Hepatocyte (in vitro differentiated cells): ENCODE measurements around the gene ELMO2. TPM values are rescaled to one million over a fixed set of nuclear protein-coding genes. Genes with fewer than 3 reads are reported as not detected.

Experiments used
- DNase-seq: peaks from one replicate; pipeline ENCODE4 v3.0.0-alpha.2; 2016; ENCODE audit warnings: low spot score
- H2AFZ ChIP-seq: fragments of 200-600 bp; sonication (generic); 2 replicates; pipeline ENCODE4 v1.6.0; 2016; ENCODE audit warnings: antibody characterized with exemption, mild to moderate bottlenecking
- H3K27ac ChIP-seq: fragments of 200-600 bp; sonication (generic); 2 replicates; pipeline ENCODE4 v1.5.1; 2016; ENCODE audit warnings: mild to moderate bottlenecking
- H3K27me3 ChIP-seq: fragments of 200-600 bp; sonication (generic); 2 replicates; pipeline ENCODE4 v1.6.1; 2016
- H3K36me3 ChIP-seq: fragments of 200-600 bp; sonication (generic); replicated peaks from 2 replicates; pipeline ENCODE4 v1.5.1; 2016; ENCODE audit warnings: low read depth; ENCODE audit not compliant: insufficient read depth
- H3K4me1 ChIP-seq: fragments of 200-600 bp; sonication (generic); 2 replicates; pipeline ENCODE4 v1.5.1; 2016; ENCODE audit warnings: mild to moderate bottlenecking, moderate library complexity; ENCODE audit not compliant: insufficient read depth
- H3K4me2 ChIP-seq: fragments of 200-600 bp; sonication (generic); 2 replicates; pipeline ENCODE4 v1.6.0; 2016
- H3K4me3 ChIP-seq: fragments of 200-600 bp; sonication (generic); 2 replicates; pipeline ENCODE4 v1.5.1; 2016; ENCODE audit warnings: mild to moderate bottlenecking
- H3K79me2 ChIP-seq: fragments of 200-600 bp; sonication (generic); 2 replicates; pipeline ENCODE4 v1.6.0; 2017; ENCODE audit warnings: mild to moderate bottlenecking
- H3K9me2 ChIP-seq: fragments of 200-600 bp; sonication (generic); replicated peaks from 2 replicates; pipeline ENCODE4 v1.6.0; 2017; ENCODE audit warnings: mild to moderate bottlenecking; ENCODE audit not compliant: insufficient read depth
- H3K9me3 ChIP-seq: fragments of 200-600 bp; sonication (generic); 2 replicates; pipeline ENCODE4 v1.5.1; 2016; ENCODE audit warnings: low read depth, mild to moderate bottlenecking
- H4K20me1 ChIP-seq: fragments of 200-600 bp; sonication (generic); 2 replicates; pipeline ENCODE4 v1.6.0; 2016; ENCODE audit warnings: mild to moderate bottlenecking; ENCODE audit not compliant: insufficient read depth, poor library complexity, severe bottlenecking
- EZH2 ChIP-seq: fragments of 200-600 bp; sonication (generic); IDR thresholded peaks from 2 replicates; pipeline ENCODE4 v1.6.1; 2016; ENCODE audit warnings: antibody characterized with exemption, mild to moderate bottlenecking, borderline replicate concordance
- EZH2phosphoT487 ChIP-seq: fragments of 200-600 bp; sonication (generic); IDR thresholded peaks from one replicate; pipeline ENCODE4 v1.6.1; 2018; ENCODE audit warnings: antibody characterized with exemption, mild to moderate bottlenecking, low read depth, moderate library complexity; ENCODE audit not compliant: unreplicated experiment, severe bottlenecking
- WGBS: methylation state at CpG from one replicate; pipeline ENCODE4 v1.1.6; 2016; ENCODE audit warnings: low lambda C conversion rate; ENCODE audit errors: missing lambda C conversion rate; 5-methylcytosine and 5-hydroxymethylcytosine counted together
- polyA plus RNA-seq: library from polyadenylated mRNA; unstranded; fragments of >200 nt; fragmentation: Nextera tagmentation; extraction: Ambion mirVana; gene quantifications from 2 replicates; pipeline ENCODE4 v1.2.1, GENCODE V29; 2016
- total RNA-seq: library from RNA; depleted of rRNA; stranded (reverse); fragments of >200 nt; gene quantifications from 2 replicates; pipeline ENCODE4 v1.2.3, GENCODE V29; 2014
- TF ChIP-seq, protein P1 (sequence below): fragments of 200-600 bp; sonication (generic); IDR thresholded peaks from 2 replicates; pipeline ENCODE4 v1.5.1; 2016; ENCODE audit warnings: antibody characterized with exemption, mild to moderate bottlenecking; ENCODE audit not compliant: poor library complexity

The ELMO2 gene
- total and polyA plus RNA-seq, 2 experiments from 2014 or later = 35.0 to 42.3 TPM

DNA sequence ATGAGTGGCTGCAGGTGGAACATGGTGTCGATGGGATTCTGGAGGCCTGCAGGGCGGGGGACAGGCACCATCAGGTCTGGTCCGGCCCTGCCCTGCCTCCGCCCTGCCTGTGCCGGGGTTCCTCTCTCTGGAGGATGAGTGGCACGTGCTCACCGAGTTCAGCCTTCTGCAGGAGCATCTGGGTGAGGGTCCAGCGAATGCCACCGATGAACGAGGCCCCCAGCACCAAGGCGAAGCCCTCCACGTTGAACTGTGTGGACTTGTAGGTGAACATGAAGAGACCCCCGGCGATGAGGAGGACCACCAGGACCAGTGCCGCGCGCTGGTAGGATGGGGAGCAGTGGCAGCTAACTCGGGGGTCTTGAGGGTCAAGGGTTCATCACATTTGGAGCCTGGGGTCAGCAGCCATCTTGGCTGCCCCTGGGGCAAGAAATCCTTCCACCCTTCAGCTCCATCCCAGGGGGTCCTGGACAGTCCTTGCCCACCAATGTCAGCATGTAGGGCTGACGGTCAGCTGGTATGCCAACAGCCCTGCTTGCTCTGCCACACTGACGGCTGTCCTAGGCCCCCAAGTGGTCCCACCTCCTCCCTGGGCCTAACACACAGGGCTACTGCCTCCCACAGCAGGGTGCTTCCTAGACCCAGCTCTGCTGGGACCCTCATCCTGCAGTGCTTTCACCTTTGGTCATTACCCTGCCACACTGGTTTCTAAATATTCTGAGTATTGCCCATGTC is 51.3 kb downstream of the ELMO2 start:
- H3K4me2 ChIP-seq = no peak overlapping the region
- no peak for DNase-seq
- peaks cover 4% of the 10 kb centered on the region for H3K79me2 ChIP-seq
- H3K36me3 ChIP-seq = no peaks in the 10 kb centered on the region
- TF ChIP-seq EZH2phosphoT487 (no peak), EZH2 (no peak)
- TF ChIP-seq, protein P1, sequence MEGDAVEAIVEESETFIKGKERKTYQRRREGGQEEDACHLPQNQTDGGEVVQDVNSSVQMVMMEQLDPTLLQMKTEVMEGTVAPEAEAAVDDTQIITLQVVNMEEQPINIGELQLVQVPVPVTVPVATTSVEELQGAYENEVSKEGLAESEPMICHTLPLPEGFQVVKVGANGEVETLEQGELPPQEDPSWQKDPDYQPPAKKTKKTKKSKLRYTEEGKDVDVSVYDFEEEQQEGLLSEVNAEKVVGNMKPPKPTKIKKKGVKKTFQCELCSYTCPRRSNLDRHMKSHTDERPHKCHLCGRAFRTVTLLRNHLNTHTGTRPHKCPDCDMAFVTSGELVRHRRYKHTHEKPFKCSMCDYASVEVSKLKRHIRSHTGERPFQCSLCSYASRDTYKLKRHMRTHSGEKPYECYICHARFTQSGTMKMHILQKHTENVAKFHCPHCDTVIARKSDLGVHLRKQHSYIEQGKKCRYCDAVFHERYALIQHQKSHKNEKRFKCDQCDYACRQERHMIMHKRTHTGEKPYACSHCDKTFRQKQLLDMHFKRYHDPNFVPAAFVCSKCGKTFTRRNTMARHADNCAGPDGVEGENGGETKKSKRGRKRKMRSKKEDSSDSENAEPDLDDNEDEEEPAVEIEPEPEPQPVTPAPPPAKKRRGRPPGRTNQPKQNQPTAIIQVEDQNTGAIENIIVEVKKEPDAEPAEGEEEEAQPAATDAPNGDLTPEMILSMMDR = no peak
- peaks cover 10% of the 10 kb centered on the region for H3K4me1 ChIP-seq
- H3K4me3 ChIP-seq = no peak overlapping the region
- peaks cover 10% of the 10 kb centered on the region for H4K20me1 ChIP-seq
- H3K27ac ChIP-seq = peak overlapping the region; percentile 37
- no peak overlapping the region for H2AFZ ChIP-seq
- no peaks in the 10 kb centered on the region for H3K9me2 ChIP-seq
- over 99% methylated on average over 20 of the region's 20 CpGs for WGBS
- no peaks in the 10 kb centered on the region for H3K9me3 ChIP-seq
- H3K27me3 ChIP-seq = no peaks in the 10 kb centered on the region

DNA sequence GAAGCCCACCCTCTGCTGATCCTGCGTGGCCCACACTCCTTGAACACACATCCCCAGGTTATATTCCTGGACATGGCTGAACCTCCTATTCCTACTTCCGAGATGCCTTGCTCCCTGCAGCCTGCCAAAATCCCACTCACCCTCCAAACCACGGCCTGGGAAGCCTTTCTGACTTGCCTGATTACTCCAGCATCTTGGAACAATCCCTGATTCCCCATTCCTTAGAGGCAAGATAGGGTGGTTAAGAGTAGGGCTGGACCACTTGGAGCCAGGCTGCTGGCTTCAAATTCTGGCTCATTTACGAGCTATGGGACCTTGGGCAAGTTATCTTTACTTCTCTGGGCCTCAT is 52.2 kb downstream of the ELMO2 start:
- Histone ChIP-seq H3K79me2 (no peaks in the 10 kb centered on the region), H3K27me3 (no peaks in the 10 kb centered on the region), H3K4me3 (no peak overlapping the region), H3K9me3 (no peaks in the 10 kb centered on the region), H3K27ac (no peak overlapping the region), H4K20me1 (peaks cover 5% of the 10 kb centered on the region), H3K9me2 (no peaks in the 10 kb centered on the region), H3K4me1 (peaks cover 19% of the 10 kb centered on the region), H3K4me2 (no peak overlapping the region), H3K36me3 (no peaks in the 10 kb centered on the region), H2AFZ (no peak overlapping the region)
- TF ChIP-seq EZH2phosphoT487 = no peak
- no peak for TF ChIP-seq EZH2
- TF ChIP-seq, protein P1 = no peak
- WGBS = 87% methylated on average over 4 of the region's 4 CpGs
- no peak for DNase-seq

DNA sequence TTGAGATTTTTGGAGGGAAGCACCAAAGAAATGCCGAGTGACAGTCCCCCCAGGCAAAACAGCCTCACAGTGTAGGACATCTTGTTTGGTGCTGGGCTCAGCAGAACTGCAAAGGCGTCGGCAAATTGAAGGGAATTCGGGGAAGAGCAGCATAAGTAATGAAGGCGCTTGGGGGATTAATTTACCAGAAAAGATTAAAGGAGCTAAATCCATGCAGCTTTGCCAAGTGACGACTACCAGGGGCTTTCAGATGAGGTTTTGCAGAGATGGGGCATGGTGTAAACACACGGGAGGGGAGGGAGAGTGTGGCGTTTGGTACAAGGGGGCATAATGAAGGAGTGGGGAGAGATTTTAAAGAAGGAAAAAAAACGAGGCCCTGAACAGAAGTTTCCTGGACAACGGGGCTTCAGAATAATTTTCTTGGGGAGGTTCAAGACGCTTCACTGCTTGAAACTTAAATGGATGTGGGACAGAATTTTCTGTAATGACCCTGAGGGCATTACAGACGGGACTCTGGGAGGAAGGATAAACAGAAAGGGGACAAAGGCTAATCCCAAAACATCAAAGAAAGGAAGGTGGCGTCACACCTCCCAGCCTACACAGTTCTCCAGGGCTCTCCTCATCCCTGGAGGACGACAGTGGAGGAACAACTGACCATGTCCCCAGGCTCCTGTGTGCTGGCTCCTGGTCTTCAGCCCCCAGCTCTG is 52.8 kb downstream of the ELMO2 start:
- no peak overlapping the region for H2AFZ ChIP-seq
- TF ChIP-seq EZH2 = no peak
- TF ChIP-seq, protein P1 = no peak
- no peak for TF ChIP-seq EZH2phosphoT487
- no peak for DNase-seq
- no peaks in the 10 kb centered on the region for H3K36me3 ChIP-seq
- H3K9me3 ChIP-seq = no peaks in the 10 kb centered on the region
- no peaks in the 10 kb centered on the region for H3K79me2 ChIP-seq
- no peaks in the 10 kb centered on the region for H4K20me1 ChIP-seq
- no peaks in the 10 kb centered on the region for H3K27me3 ChIP-seq
- peaks cover 24% of the 10 kb centered on the region for H3K4me1 ChIP-seq
- WGBS = 47% methylated on average over 14 of the region's 14 CpGs
- H3K4me3 ChIP-seq = no peak overlapping the region
- H3K4me2 ChIP-seq = no peak overlapping the region
- H3K9me2 ChIP-seq = no peaks in the 10 kb centered on the region
- no peak overlapping the region for H3K27ac ChIP-seq
